Measurements from ENCODE around the gene YIPF5.

DNA sequence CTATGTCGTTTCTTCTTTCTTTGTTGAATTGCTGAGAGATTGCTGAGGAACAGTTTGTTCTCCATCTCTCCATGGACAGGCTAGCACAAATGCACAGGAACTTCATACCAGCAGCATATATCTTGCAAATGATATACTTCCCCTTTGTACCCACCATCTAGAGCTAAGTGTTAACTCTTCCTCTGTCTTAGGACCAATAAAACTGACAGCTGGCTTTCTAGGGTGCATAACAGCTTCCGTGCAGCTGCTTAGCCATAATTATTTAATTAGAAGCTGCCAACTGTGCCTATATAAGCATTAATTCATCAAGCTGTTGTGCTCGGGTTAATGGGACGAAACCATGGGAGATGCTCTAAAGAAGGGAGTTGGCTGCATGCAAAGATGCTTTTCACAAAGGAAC lies 38.9 kb upstream of the YIPF5 start:
- TF ChIP-seq, protein P1, sequence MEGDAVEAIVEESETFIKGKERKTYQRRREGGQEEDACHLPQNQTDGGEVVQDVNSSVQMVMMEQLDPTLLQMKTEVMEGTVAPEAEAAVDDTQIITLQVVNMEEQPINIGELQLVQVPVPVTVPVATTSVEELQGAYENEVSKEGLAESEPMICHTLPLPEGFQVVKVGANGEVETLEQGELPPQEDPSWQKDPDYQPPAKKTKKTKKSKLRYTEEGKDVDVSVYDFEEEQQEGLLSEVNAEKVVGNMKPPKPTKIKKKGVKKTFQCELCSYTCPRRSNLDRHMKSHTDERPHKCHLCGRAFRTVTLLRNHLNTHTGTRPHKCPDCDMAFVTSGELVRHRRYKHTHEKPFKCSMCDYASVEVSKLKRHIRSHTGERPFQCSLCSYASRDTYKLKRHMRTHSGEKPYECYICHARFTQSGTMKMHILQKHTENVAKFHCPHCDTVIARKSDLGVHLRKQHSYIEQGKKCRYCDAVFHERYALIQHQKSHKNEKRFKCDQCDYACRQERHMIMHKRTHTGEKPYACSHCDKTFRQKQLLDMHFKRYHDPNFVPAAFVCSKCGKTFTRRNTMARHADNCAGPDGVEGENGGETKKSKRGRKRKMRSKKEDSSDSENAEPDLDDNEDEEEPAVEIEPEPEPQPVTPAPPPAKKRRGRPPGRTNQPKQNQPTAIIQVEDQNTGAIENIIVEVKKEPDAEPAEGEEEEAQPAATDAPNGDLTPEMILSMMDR (IDR thresholded peaks at IDR 0.05), result no peak
- TF ChIP-seq EP300 (IDR thresholded peaks at IDR 0.05) (no peak), POLR2AphosphoS5 (IDR thresholded peaks at IDR 0.05) (no peak)

Data from esophagus muscularis mucosa (tissue), 4 donors.